AG09319 (cell line): Measurements from ENCODE around the gene C1orf35.

ENCODE experiments used
- DNase-seq: peaks from one replicate; pipeline ENCODE4 v3.0.0-alpha.2; 2010; ENCODE audit warnings: low read depth; ENCODE audit errors: extremely low read depth
- CTCF ChIP-seq: IDR thresholded peaks from 2 replicates; pipeline ENCODE4 v1.5.1; 2011; ENCODE audit warnings: low read depth, mild to moderate bottlenecking, inconsistent platforms, low read length, moderate library complexity

Gene C1orf35

GRCh38 chr1:228105270-228105995 is 2.3 kb upstream of the C1orf35 start:
- no peak for DNase-seq
- TF ChIP-seq CTCF: no peak

GRCh38 chr1:228104526-228105269 is 1.6 kb upstream of the C1orf35 start:
- no peak for DNase-seq
- TF ChIP-seq CTCF: no peak

- peak; percentile 9 for TF ChIP-seq CTCF
- DNase-seq: no peak
Measured at GRCh38 chr1:228101994-228102790, 933 bp downstream of the C1orf35 start.

- no peak for DNase-seq
- TF ChIP-seq CTCF: no peak
Measured at GRCh38 chr1:228101614-228101993, 1.5 kb downstream of the C1orf35 start.

GRCh38 chr1:228100822-228101613 is 2.1 kb downstream of the C1orf35 start:
- DNase-seq: no peak
- TF ChIP-seq CTCF: no peak

- no peak for TF ChIP-seq CTCF
- DNase-seq: no peak
Measured at GRCh38 chr1:228099331-228099732, 3.8 kb downstream of the C1orf35 start.
